NCI-H2107 treated with DMSO at 0.1 percent for 48 hours (cell line): Measurements from ENCODE around the gene TYK2.
"Not testable (repeated sequence)": the region's sequence is repeated elsewhere in the genome, so short reads cannot be mapped to it uniquely, and the experiment has no call there.

Source experiments
- DNase-seq: peaks from one replicate; lab custom pipeline; 2025; ENCODE audit not compliant: unreplicated experiment; lab: John Stamatoyannopoulos, UW

TYK2 gene

GRCh38 chr19:10408511-10409283 is 28.3 kb upstream of the TYK2 start:
- DNase-seq = no peak

DNA sequence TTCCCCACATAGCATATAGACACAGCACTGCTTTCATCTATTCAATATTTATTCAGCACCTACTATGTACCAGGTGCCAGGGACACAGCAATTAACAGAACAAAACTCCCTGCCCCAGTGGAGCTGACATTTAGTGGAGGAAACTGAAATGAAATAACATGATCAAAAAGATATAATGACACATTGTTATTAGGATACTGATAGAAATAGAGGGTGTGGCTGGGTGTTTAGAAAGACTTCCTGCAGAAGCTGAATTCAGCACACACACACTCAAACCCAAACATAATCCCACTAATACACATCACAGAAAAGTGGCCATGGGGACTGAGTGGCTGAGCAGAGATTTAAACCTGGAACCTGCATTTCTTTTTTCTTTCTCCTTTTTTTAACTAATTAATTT is 26.7 kb upstream of the TYK2 start:
- no peak for DNase-seq

DNA sequence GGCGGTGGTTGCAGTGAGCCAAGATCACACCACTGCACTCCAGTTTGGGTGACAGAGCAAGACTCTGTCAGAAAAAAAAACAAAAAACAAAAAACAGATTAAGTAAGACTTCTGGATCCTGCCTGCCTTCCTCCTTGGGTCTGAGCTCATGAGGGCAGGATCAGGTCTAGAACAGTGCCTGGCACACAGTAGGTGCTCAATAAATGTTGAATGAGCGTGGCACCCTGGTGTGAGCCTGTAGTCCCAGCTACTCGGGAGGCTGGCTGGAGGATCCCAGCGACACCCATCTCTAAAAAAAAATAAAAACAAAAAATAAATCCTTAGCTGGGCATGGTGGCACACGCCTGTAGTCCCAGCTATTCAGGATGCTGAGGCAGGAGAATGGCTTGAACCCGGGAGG is 25.8 kb upstream of the TYK2 start:
- DNase-seq = no peak

GRCh38 chr19:10404888-10405820 is 24.8 kb upstream of the TYK2 start:
- no peak for DNase-seq

DNA sequence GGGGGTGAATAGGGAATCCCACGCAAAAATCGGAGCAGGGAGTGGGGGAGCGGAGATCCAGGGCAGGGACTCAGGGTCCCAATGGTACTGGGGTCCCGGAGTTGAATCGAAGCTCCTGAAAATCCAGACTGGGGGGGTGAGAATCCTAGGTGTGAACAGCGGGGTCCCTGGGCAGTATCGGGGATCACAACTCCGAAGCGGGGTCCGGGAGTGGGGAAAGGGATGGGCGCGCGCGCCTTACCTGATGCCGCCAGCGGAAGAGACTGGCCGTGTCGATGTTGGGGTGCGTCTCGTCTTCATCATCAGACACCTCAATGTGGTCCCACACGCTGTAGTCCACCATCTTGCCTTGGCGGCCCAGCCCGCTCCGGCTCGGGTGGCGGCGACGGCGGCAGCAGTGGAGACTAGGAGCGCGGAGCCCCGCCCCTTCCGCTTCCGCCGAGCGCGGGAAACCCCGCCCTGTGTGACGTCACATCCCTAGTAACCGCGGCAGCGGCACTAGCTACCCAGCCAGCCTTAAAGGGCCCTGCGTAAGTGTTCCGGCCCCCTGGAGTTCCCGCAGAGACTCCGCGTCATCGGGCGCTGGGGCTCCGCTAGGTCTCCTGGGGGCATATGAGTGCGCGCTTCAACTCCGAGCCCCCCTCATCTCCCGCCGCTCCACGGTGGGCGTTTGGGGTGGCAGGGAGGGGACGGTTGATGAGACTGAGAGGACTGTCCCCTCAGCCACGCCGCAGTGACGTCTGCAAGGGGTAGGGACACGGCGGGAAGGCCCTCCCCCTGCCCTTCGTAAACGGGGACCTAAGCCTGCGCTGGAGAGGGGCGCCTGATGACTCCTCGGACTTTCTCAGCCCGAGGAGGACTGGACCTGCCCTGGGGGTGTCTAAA is 23.0 kb upstream of the TYK2 start, which contains the start of gene CDC37:
CDC37 (minus strand) TSS at position 406 of the 885 bp plus-strand sequence; CDS start at position 343, 63 bp downstream.
- DNase-seq = peak; percentile 75

- DNase-seq = no peak
Measured at GRCh38 chr19:10402441-10403038, 22.2 kb upstream of the TYK2 start.

GRCh38 chr19:10399878-10400277 is 19.5 kb upstream of the TYK2 start:
- no peak for DNase-seq

DNA sequence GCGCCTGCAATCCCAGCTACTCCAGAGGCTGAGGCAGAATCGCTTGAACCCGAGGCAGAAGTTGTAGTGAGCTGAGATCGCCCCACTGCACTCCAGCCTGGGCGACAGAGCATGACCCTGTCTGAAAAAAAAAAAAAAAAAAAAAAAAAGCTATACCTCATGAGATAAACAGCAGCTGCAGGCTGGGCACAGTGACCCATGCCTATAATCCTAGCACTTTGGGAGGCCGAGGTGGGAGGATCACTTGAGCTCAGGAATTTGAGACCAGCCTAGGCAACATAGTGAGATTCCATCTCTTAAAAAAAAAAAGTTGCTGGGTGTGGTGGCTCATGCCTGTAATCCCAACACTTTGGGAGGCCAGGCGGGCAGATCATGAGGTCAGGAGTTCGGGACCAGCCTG is 19.0 kb upstream of the TYK2 start:
- not testable (repeated sequence) for DNase-seq

DNA sequence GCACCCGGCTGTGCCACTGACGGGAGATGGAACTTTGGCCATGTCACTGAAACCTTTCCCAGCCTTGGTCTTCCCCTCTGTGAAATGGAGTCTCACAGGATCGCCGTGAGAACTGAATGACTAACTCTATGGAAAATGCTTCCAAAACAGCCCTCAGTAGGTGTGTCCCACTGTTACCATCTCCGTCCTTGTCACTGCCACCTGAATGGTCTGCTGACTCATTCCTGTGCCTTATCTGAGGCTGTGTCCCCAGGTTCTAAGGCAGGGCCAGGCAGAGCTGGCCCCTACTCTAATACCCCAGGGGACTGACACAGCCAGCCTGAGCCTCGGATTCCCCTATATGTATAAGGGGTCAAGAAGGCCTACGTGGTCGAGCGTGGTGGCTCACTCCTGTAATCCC is 18.4 kb upstream of the TYK2 start:
- no peak for DNase-seq

DNA sequence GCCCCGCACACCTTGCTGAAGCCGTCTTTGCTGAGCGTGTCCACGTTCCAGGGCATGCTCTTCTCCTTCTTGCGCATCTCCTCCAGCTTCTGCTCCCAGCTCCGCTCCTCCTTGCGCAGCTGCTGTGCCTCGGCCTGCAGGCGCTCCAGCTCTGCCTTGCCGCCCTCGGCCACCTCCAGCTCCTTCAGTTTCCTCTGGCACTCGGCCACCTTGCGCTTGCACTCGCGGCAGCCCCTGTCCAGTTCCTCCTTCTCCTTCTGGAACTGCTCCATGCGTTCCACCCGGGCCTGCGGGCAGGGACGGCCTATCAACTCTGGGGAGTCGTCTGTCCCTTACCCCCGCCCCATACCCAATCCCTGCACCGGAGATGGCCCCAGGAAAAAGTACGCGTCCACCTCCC is 15.5 kb upstream of the TYK2 start:
- DNase-seq = no peak

DNA sequence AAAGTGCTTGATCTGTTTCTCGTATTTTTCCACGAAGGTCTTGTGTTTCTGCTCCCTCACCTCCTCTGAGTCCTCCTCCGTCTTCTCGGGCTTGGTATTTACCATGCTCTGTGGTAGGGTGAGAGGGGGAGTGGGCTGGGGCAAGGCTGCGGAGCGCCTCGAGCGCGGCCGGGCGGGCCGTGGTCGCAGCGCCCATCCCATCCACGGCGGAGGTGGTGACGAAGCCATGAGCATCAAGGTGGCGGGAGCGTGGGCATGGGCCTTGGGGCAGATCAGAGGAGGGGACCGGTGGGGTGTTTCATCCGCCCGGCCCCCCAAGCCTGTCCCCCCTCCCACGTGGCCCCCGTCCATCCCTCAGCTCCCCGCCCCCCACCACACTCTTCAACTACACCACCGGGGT is 15.1 kb upstream of the TYK2 start:
- no peak for DNase-seq

DNA sequence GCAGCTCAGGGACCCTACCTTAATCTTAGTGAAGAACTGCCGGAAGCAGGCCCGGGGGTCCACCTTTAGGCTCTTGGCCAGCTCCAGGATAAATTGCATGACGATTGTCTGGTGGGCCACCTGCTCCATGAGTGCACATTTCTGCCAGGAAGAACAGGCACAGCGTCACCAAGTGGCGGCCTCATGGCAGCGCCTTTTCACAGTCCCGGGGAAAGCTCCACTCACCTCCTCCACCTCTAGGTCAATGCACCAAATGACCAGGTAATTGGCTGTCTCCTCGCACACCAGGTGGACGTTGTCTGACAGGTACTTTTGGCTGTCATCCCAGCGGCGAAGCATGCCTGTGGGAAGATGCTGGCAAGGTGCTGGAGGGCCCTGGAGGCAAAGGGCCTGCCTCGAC is 14.6 kb upstream of the TYK2 start:
- DNase-seq = no peak

DNA sequence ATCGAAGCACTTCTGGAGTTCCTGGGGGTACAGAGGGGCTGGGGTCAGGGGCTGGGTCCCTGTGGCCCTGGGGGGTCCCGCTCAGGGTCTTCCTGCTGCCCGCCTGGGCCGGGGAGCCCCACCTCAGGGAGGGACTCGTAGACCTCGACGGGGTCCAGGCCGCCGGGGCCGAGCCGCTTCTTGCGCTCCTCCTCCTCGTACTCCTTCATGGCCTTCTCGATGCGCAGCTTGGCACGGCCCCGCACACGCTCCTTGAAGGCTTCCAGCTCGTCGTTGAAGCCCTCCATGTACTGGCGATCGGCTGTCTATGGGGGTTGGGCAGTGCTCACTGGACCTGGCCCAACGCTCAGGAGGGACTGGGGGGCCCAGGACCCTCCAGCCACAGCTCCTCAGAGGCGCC is 12.8 kb upstream of the TYK2 start:
- no peak for DNase-seq

DNA sequence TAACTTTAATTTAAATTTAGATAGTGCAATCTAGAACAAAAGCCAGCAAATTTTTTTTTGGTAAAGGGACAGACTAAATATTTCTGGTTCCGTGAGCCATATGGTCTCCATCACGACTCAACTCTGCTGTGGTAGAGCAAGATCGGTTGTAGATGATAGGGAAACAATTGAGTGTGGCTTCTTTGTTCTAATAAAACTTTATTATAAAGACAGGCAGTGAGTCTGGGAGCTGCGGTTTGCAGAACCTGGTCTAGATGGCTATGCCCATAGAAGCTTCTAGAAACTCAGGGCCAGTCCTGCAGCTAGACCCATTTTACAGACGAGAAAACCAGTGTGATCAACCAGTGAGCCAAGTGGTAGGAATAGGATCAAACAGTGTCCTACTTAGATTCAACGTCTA is 11.7 kb upstream of the TYK2 start:
- no peak for DNase-seq

DNA sequence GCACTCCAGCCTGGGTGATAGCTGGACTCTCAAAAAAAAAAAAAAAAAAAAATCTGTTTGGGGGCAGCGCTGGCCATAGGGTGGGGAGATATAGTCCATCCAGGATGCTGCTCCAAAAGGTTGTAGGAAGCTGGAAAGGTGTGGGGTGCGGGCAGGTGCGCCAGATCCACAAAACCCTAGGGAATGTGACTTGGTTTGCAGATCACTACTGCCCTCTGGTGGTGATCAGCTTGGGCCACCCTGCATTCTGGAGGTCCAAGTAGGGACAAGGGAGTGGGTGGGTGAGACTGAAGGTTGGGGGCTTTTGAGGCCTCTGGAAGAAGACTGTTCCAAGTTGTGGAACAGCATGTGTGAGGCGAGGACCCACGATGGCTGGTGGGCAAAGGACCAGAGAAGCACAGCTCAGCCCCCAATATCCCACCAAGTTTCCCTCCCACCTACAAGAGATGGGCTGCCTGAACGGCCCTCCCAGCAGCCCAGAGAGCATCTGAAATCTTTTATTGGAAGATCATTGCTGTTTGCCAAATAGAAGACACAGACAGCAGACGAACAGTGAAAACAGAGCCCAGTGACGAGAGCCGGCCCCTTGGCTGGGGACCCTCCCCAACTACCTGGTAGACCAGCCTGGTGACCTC is 10.4 kb upstream of the TYK2 start:
- peak; percentile 64 for DNase-seq

- DNase-seq = no peak
Measured at GRCh38 chr19:10389863-10390262, 9.5 kb upstream of the TYK2 start.

- DNase-seq = peak; percentile 78
Measured at GRCh38 chr19:10388957-10389356, 8.6 kb upstream of the TYK2 start.

- no peak for DNase-seq
Measured at GRCh38 chr19:10384580-10384979, 4.2 kb upstream of the TYK2 start.

DNA sequence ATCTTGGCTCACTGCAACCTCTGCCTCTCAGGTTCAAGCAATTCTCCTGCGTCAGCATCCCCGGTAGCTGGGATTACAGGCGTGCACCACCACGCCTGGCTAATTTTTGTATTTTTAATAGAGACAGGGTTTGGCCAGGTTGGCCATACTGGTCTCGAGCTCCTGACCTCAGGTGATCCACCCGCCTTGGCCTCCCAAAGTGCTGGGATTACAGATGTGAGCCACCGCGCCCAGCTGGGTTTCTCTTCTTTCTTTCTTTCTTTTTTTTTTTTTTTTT is 2.8 kb upstream of the TYK2 start:
- DNase-seq = not testable (repeated sequence)

DNA sequence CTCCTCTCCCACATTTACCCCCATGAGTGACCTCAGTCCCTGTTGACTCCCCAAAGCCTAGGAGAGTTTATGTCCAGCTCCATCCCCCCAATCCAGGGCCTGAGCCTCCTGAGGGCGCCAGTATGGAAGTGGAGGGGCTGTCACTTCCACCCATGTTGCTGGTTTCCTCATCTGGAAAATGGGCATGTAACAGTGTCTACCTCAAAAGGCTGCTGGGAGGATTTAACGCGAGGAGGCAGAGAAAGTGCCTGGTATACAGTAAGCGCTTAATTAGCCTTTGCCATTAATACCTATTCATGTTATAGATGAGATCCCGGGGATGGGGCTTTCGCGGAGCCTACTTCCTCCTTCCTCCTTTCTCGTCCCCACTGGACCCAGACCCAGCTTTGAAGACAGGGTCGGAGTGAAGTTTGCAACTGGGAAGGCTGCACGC is 476 bp downstream of the TYK2 start:
- DNase-seq = no peak
